ENCODE results near the gene RBL1.
"Not testable (repeated sequence)": the region's sequence is repeated elsewhere in the genome, so short reads cannot be mapped to it uniquely, and the experiment has no call there.

Gene RBL1

DNA sequence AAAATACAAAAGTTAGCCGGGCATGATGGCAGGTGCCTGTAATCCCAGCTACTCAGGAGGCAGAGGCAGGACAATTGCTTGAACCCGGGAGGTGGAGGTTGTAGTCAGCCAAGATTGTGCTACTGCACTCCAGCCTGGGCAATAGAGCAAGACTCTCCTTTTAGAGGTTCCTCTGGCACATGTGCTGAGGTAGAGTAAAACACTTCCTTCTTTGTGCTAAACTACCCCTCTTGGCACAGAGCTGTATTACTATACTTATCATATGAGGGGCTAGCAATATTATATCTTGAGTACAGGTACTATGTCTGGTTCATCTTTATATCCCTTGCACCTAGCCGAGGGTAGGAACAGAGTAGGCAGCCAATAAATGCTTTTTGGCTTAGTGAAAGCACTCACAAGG, 104.1 kb downstream of the RBL1 start:
- DNase-seq, result no peak

DNA sequence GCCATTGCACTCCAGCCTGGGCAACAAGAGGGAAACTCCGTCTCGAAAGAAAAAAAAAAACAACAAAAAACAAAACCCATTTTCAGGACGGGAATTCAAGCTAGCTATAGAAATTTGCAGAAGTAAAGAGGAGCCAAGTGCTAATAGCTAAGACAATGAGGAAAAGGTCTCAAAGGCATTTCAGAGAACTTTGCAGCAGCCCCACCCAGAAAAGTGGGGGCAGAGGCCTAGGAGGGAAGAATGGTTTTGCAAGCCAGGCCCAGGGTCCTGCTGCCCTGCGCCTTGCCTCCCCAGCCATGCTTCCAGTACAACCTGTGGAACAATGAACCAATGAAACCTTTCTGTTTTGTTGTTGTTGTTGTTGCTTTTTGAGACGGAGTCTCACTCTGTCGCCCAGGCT, 106.0 kb downstream of the RBL1 start:
- no peak for DNase-seq

DNA sequence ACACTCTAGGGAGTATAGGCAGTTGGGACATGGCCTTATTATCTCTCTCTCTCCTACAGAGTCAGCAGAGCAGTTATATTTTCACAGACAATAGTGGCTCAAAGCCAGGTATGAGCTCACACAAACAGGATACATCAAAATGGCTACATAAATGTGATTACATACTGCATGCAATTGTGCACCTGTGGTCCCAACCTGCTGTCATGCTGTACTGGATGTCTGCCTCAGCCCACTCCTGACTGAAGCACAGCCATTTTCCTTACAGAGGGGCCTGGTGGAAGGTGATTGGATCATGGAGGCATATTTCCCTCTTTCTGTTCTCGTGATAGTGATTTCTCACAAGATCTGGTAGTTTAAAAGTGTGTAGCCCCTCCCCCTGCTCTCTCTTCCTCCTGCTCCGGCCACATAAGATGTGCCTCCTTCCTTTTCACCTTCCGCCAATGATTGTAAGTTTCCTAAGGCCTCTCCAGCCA, 107.3 kb downstream of the RBL1 start:
- DNase-seq, result peak; percentile 21

DNA sequence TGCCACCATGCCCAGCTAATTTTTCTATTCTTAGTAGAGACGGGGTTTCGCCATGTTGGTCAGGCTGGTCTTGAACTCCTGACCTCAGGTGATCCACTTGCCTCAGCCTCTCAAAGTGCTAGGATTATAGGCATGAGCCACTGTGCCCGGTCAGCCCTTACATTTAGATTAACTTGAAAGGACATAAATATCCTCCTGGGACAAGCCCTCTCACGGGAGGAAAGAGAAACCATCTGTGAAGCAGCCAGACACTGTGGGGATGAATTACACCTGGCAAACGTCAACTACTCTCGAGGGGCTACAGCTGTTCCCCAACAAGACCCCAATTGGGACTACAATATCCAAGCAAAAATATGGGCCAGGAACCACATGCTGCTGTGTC, 111.5 kb downstream of the RBL1 start:
- DNase-seq, result no peak

- no peak for DNase-seq
These were observed 120.5 kb downstream of the RBL1 start for GRCh38 chr20:36975099-36975818.

- no peak for DNase-seq
These were observed 121.1 kb downstream of the RBL1 start for GRCh38 chr20:36974660-36975059.

GRCh38 chr20:36971103-36971502, 124.7 kb downstream of the RBL1 start:
- DNase-seq, result no peak

DNA sequence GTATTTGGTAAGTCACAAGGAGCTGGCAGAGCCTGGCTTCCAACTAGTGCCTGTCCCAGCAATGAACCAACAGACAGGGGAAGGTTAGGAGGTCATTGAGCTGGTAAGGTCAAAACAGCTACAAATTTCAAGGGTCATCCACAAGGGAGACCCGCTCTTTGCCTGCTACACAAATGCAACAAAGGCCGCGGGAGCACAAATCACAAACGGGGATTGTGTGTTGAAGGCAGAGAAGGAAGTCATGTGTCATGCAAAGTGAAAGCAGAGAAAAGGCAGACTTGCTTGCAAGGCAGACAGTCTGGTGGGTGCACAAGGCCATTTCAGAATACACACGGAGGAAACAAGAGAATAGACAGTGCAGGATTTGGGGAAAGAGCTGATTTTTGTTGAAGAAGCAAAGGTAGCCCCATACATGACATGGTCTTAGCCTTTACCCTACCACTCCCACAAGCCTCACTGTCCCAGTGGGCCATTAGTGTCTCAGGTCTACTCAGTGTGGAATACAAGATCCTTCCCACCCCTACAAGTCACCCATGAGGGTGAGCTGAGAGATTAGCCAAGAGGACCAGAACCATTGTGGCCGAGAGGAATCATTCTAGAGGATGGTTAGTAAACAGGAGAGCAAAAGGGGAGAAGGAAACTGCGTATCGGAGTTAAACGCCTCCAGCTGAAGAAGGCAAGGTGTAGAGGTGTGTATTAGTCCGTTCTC, 126.2 kb downstream of the RBL1 start:
- DNase-seq, result no peak

- no peak for DNase-seq
These were observed 126.7 kb downstream of the RBL1 start for GRCh38 chr20:36969051-36969450.

GRCh38 chr20:36967636-36968035, 128.2 kb downstream of the RBL1 start:
- no peak for DNase-seq

DNA sequence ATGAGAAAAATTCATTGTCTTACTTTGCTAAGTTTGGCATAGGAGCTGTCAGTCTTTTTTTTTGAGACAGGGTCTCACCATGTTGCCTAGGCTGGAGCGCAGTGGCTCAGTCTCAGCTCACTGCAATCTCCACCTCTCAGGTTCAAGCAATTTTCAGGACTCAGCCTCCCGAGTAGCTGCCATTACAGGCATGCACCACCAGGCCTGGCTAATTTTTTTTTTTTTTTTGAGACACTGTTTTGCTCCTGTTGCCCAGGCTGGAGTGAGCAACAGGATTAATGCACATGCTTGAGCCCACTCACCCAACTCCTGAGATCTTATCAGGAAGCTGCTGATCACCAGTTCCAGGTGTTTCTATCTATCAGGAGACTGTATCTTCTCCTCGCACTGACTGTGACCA, 128.8 kb downstream of the RBL1 start:
- not testable (repeated sequence) for DNase-seq

GRCh38 chr20:36962354-36962941, 133.3 kb downstream of the RBL1 start:
- DNase-seq, result not testable (repeated sequence)

- DNase-seq, result no peak
These were observed 136.6 kb downstream of the RBL1 start for GRCh38 chr20:36959242-36959641.

- no peak for DNase-seq
These were observed 137.7 kb downstream of the RBL1 start for GRCh38 chr20:36957875-36958667.

GRCh38 chr20:36956674-36957073, 139.1 kb downstream of the RBL1 start:
- no peak for DNase-seq

GRCh38 chr20:36956016-36956415, 139.8 kb downstream of the RBL1 start:
- DNase-seq, result no peak

DNA sequence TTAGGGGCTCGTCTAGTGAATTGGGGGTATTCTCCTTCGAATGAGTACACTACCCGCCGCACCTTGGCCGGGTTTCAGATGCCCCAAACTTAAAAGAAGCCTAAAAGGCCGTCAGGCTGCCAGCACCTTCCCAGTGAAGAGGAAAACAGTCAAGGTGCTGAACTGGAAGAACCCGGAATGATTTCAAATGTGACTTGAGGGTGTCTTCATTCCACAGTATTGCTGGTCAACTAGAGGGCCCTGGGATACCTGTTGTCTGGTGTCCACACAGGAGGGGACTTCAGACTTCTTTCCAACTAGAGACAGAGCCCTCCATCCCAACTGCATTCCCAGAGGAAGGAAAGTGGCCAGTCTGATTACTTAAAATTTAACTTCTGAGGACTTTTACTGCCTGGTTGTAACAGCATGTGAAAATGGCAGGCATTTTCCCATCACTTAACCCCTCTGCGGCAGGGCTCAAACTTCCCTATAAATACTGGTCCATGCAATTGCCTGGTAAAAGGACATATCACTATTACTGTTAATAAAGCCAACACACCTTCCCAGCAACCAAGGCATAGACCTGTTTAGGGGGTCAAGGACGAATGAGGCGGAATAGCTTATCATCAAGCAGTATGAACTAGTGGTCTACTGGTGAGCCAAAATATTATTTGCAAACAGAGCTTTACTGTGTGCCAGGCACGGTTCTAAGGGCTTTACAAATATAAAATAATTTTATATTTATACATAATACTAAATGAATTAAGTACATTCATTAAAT, 143.6 kb downstream of the RBL1 start:
- DNase-seq, result no peak

DNA sequence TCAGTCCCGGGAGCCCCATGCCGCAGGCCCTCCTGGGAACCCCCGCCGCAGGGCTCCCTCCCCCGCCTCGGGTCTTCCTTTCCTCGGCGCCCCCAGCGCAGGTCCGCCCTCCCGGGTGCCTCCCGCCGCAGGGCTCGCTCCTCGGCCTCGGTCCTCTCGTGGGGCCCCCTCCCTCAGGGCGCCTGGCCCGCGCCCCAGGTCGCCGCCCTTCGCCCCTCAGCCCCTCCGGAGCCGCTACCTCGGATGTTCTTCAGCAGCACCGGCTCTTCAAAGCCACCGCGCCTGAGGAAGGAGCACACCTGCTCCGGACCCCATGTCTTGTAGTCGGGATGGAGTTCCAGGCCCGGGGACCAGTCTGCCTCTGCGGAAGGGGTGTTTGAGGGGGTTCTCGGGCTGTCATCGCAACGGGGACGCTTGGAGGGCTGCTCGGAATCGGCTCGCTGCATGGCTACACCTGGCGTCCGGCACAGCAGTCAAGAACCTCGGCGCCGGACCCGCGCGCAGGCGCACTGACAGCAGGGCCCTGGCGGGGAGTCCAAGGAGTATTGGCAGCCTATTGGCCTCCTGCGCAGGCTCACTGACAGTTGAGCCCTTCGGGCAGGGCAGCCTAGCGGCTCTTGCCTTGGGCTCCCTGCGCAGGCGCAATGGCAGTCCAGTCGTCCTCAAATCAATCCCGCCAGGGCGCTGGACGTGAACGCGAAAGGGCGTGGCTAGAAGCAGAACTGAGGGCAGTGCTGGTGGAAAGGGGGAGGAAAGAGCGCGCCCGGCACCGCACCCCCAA, 144.4 kb downstream of the RBL1 start, which contains the start of gene SAMHD1:
Gene SAMHD1 (minus strand): TSS at position 511 of the 781 bp plus-strand sequence. CDS start 65 bp downstream, at position 446.
- DNase-seq, result peak; percentile 98

- DNase-seq, result peak; percentile 13
These were observed 145.2 kb downstream of the RBL1 start for GRCh38 chr20:36950414-36951197.
